H1 (cell line): ENCODE results near the gene LURAP1L. TPM values are rescaled to one million over a fixed set of nuclear protein-coding genes. Genes with fewer than 3 reads are reported as not detected.

ENCODE experiments used
- CTCF ChIA-PET: fragments of 300-600 bp; sonication (Branson Sonifier 250); formaldehyde crosslinking; loops from one replicate; lab custom pipeline; 2021; ENCODE audit not compliant: partially characterized antibody; lab: Charles Lee
- POLR2A ChIA-PET: fragments of 300-600 bp; sonication (Branson Sonifier 250); formaldehyde crosslinking; loops from one replicate; lab custom pipeline; 2021; ENCODE audit warnings: inconsistent platforms; ENCODE audit not compliant: partially characterized antibody; lab: Charles Lee
- DNase-seq, 2 experiments: peaks; one replicate each; pipeline versions ENCODE4 v3.0.0 to v3.0.0-alpha.2; 2010 to 2022; ENCODE audit warnings: low spot score in 2 of 2, low read depth in 1 of 2, mixed read lengths in 1 of 2
- FAIRE-seq: peaks from 2 replicates; lab custom pipeline; 2011; peaks lifted over from hg19 to GRCh38; lab: Jason Lieb, UNC
- H2AFZ ChIP-seq: 2 replicates; pipeline ENCODE4 v1.8.1; 2012; ENCODE audit warnings: low read length, inconsistent platforms
- H2AK5ac ChIP-seq: 2 replicates; pipeline ENCODE4 v1.6.1; 2013; ENCODE audit warnings: low read depth, low read length
- H2BK120ac ChIP-seq: replicated peaks from 2 replicates; pipeline ENCODE3; 2013; ENCODE audit warnings: low read depth, low read length, inconsistent platforms
- H2BK12ac ChIP-seq: 2 replicates; pipeline ENCODE4 v1.6.1; 2013; ENCODE audit warnings: low read depth, low read length
- H2BK15ac ChIP-seq: 2 replicates; pipeline ENCODE4 v1.6.1; 2013; ENCODE audit warnings: low read length
- H2BK20ac ChIP-seq: 2 replicates; pipeline ENCODE4 v1.6.1; 2013; ENCODE audit warnings: low read length
- H2BK5ac ChIP-seq: 2 replicates; pipeline ENCODE4 v1.6.1; 2013; ENCODE audit warnings: low read depth, low read length
- H3K14ac ChIP-seq: 2 replicates; pipeline ENCODE4 v1.6.1; 2013; ENCODE audit warnings: inconsistent platforms; ENCODE audit not compliant: insufficient read length
- H3K18ac ChIP-seq: 2 replicates; pipeline ENCODE4 v1.6.1; 2013; ENCODE audit warnings: low read length; ENCODE audit errors: extremely low read depth
- H3K23ac ChIP-seq: 2 replicates; pipeline ENCODE4 v1.6.1; 2013; ENCODE audit warnings: inconsistent platforms; ENCODE audit not compliant: insufficient read length
- H3K23me2 ChIP-seq: 2 replicates; pipeline ENCODE4 v1.6.1; 2013; ENCODE audit warnings: low read depth, low read length
- H3K27ac ChIP-seq: 2 replicates; pipeline ENCODE4 v1.6.1; 2011; ENCODE audit warnings: low read depth, low read length, inconsistent platforms
- H3K27me3 ChIP-seq, 4 experiments: replicated peaks in 1 of 4; 1 replicate in 1 of 4; 2 replicates in 3 of 4; pipeline versions ENCODE4 v1.6.1 to v1.8.1; 2011 to 2013; ENCODE audit warnings: low read length in 3 of 4, mild to moderate bottlenecking in 3 of 4, inconsistent platforms in 2 of 4, mixed read lengths in 2 of 4, moderate library complexity in 1 of 4; ENCODE audit not compliant: control insufficient read depth in 3 of 4, insufficient read depth in 3 of 4; ENCODE audit errors: extremely low read depth in 1 of 4
- H3K36me3 ChIP-seq, 4 experiments: 2 replicates each; pipeline versions ENCODE4 v1.6.1 to v1.8.1; 2011 to 2013; ENCODE audit warnings: mild to moderate bottlenecking in 4 of 4, low read length in 3 of 4, moderate library complexity in 2 of 4, control low read depth in 1 of 4, inconsistent platforms in 1 of 4; ENCODE audit not compliant: insufficient read depth in 4 of 4, control insufficient read depth in 2 of 4
- H3K4ac ChIP-seq: replicated peaks from 2 replicates; pipeline ENCODE3; 2013; ENCODE audit warnings: low read length, low read depth, mixed read lengths, inconsistent platforms; ENCODE audit not compliant: insufficient read length
- H3K4me1 ChIP-seq, 4 experiments: replicated peaks in 1 of 4; 1 replicate in 1 of 4; 2 replicates in 3 of 4; pipeline versions ENCODE4 v1.6.1 to v1.8.1; 2011 to 2013; ENCODE audit warnings: low read length in 3 of 4, inconsistent platforms in 2 of 4, mixed read lengths in 1 of 4; ENCODE audit not compliant: insufficient read depth in 4 of 4, control insufficient read depth in 3 of 4
- H3K4me2 ChIP-seq, 2 experiments: 2 replicates each; pipeline versions ENCODE4 v1.6.1 to v1.8.1; 2011 to 2013; ENCODE audit warnings: low read depth in 2 of 2, low read length in 2 of 2, control low read depth in 1 of 2, inconsistent platforms in 1 of 2, mild to moderate bottlenecking in 1 of 2; ENCODE audit not compliant: insufficient read depth in 1 of 2
- H3K4me3 ChIP-seq, 4 experiments: fragments of 200-600, 300-600 bp in 1 of 4; sonication (generic), shearing (Covaris generic), sonication (Bioruptor Twin) in 1 of 4; 2 replicates each; pipeline versions ENCODE4 v1.5.1 to v1.8.1; 2011 to 2016; ENCODE audit warnings: low read length in 4 of 4, low read depth in 3 of 4, control low read depth in 2 of 4, inconsistent platforms in 2 of 4, mild to moderate bottlenecking in 2 of 4, mixed read lengths in 1 of 4, moderate library complexity in 1 of 4; ENCODE audit not compliant: insufficient read depth in 2 of 4; ENCODE audit errors: extremely low read depth in 1 of 4
- H3K56ac ChIP-seq: replicated peaks from 2 replicates; pipeline ENCODE3; 2013; ENCODE audit warnings: low read depth, mild to moderate bottlenecking, mixed read lengths, low read length, inconsistent platforms; ENCODE audit not compliant: insufficient read length
- H3K79me1 ChIP-seq: 2 replicates; pipeline ENCODE4 v1.6.1; 2013; ENCODE audit warnings: low read depth, low read length, control low read depth
- H3K79me2 ChIP-seq, 2 experiments: 2 replicates each; pipeline versions ENCODE4 v1.6.1 to v1.8.1; 2012 to 2013; ENCODE audit warnings: low read length in 2 of 2, mild to moderate bottlenecking in 2 of 2, inconsistent platforms in 1 of 2; ENCODE audit not compliant: insufficient read depth in 2 of 2, control insufficient read depth in 1 of 2
- H3K9ac ChIP-seq, 4 experiments: replicated peaks in 1 of 4; 1 replicate in 1 of 4; 2 replicates in 3 of 4; pipeline versions ENCODE4 v1.6.1 to v1.8.1; 2011 to 2013; ENCODE audit warnings: low read depth in 3 of 4, low read length in 3 of 4, control low read depth in 2 of 4, mild to moderate bottlenecking in 2 of 4, moderate library complexity in 2 of 4, inconsistent platforms in 1 of 4; ENCODE audit errors: extremely low read depth in 1 of 4
- H3K9me3 ChIP-seq, 2 experiments: 2 replicates each; pipeline versions ENCODE4 v1.6.1 to v1.8.1; 2012 to 2013; ENCODE audit warnings: mild to moderate bottlenecking in 2 of 2, moderate library complexity in 2 of 2, control low read depth in 1 of 2, inconsistent platforms in 1 of 2, low read depth in 1 of 2, low read length in 1 of 2, mixed read lengths in 1 of 2; ENCODE audit not compliant: insufficient read depth in 2 of 2
- H4K20me1 ChIP-seq, 2 experiments: replicated peaks in 1 of 2; 2 replicates each; pipeline versions ENCODE3 to v1.8.1; 2011 to 2013; ENCODE audit warnings: inconsistent platforms in 2 of 2, low read length in 2 of 2, mild to moderate bottlenecking in 1 of 2; ENCODE audit not compliant: insufficient read depth in 2 of 2, control insufficient read depth in 1 of 2
- H4K5ac ChIP-seq: 2 replicates; pipeline ENCODE4 v1.6.1; 2013; ENCODE audit warnings: low read length, low read depth, mixed read lengths, inconsistent platforms; ENCODE audit not compliant: insufficient read length
- H4K8ac ChIP-seq: 2 replicates; pipeline ENCODE4 v1.8.0; 2013; ENCODE audit warnings: mild to moderate bottlenecking, moderate library complexity, low read length, inconsistent platforms; ENCODE audit not compliant: insufficient read depth; ENCODE audit errors: extremely low read depth
- H4K91ac ChIP-seq: replicated peaks from 2 replicates; pipeline ENCODE3; 2013; ENCODE audit warnings: low read length, mixed read lengths, inconsistent platforms; ENCODE audit not compliant: insufficient read length
- ATF3 ChIP-seq: IDR thresholded peaks from 2 replicates; pipeline ENCODE4 v1.6.1; 2011; ENCODE audit warnings: low read depth, mild to moderate bottlenecking, low read length; ENCODE audit not compliant: insufficient read depth
- BACH1 ChIP-seq: IDR thresholded peaks from 2 replicates; pipeline ENCODE4 v1.6.1; 2012; ENCODE audit warnings: low read length, improper control_type of control experiment
- CHD1 ChIP-seq: IDR thresholded peaks from 2 replicates; pipeline ENCODE4 v1.6.1; 2012; ENCODE audit warnings: low read depth, low read length, improper control_type of control experiment
- EP300 ChIP-seq, 2 experiments: IDR thresholded peaks; 1 replicate in 1 of 2; 2 replicates in 1 of 2; pipeline ENCODE4 v1.6.1; 2011 to 2012; ENCODE audit warnings: low read depth in 2 of 2, low read length in 2 of 2, mild to moderate bottlenecking in 2 of 2, borderline replicate concordance in 1 of 2, inconsistent platforms in 1 of 2, moderate library complexity in 1 of 2
- NANOG ChIP-seq: IDR thresholded peaks from 2 replicates; pipeline ENCODE4 v1.6.1; 2011; ENCODE audit warnings: low read length, low read depth, mild to moderate bottlenecking, inconsistent platforms; ENCODE audit not compliant: insufficient read depth, poor library complexity, severe bottlenecking
- NRF1 ChIP-seq: IDR thresholded peaks from 2 replicates; pipeline ENCODE4 v1.6.1; 2011; ENCODE audit warnings: mild to moderate bottlenecking, low read depth, low read length, improper control_type of control experiment
- PHF8 ChIP-seq: fragments of 200-600 bp; sonication (generic); conservative IDR thresholded peaks from 2 replicates; pipeline ENCODE4 v1.7.1; 2012; ENCODE audit warnings: low read depth, mild to moderate bottlenecking, inconsistent platforms, low read length, moderate library complexity
- RBBP5 ChIP-seq: IDR thresholded peaks from 2 replicates; pipeline ENCODE4 v1.7.1; 2012; ENCODE audit warnings: low read depth, mild to moderate bottlenecking, inconsistent platforms, low read length, moderate library complexity, borderline replicate concordance
- SIRT6 ChIP-seq: IDR thresholded peaks from one replicate; pipeline ENCODE4 v1.7.1; 2012; ENCODE audit warnings: low read length, inconsistent platforms
- SP1 ChIP-seq: IDR thresholded peaks from 2 replicates; pipeline ENCODE4 v1.6.1; 2011; ENCODE audit warnings: low read depth, low read length
- SP2 ChIP-seq: IDR thresholded peaks from 2 replicates; pipeline ENCODE4 v1.6.1; 2012; ENCODE audit warnings: mild to moderate bottlenecking, low read length, inconsistent platforms
- SRF ChIP-seq: IDR thresholded peaks from 2 replicates; pipeline ENCODE4 v1.6.1; 2011; ENCODE audit warnings: mild to moderate bottlenecking, low read depth, low read length, moderate library complexity
- TAF7 ChIP-seq: optimal IDR thresholded peaks from 2 replicates; pipeline ENCODE3; 2011; ENCODE audit warnings: low read depth, mild to moderate bottlenecking, inconsistent platforms, low read length, moderate library complexity, borderline replicate concordance
- TEAD4 ChIP-seq: IDR thresholded peaks from 2 replicates; pipeline ENCODE4 v1.6.1; 2012; ENCODE audit warnings: low read depth, low read length, inconsistent platforms, mixed read lengths
- polyA plus RNA-seq, 7 experiments: library from polyadenylated mRNA; depleted of rRNA in 3 of 7; stranded (reverse) in 5 of 7; unstranded in 2 of 7; fragments of >200 nt in 5 of 7; fragments of 200-250 nt in 2 of 7; gene quantifications; 1 replicate in 5 of 7; 2 replicates in 1 of 7; 4 replicates in 1 of 7; pipeline versions ENCODE4 v1.2.1 to v1.2.3, GENCODE V29; 2011 to 2013; ENCODE audit warnings: missing spikeins in 2 of 7, mixed read lengths in 2 of 7
- total RNA-seq: library from RNA; stranded (reverse); fragmentation: NEBNext Ultra II Directional; extraction: Animal tissue kit (Norgen Biotek cat#: 25700); gene quantifications from 2 replicates; pipeline ENCODE4 v1.2.1, GENCODE V29; 2021

Gene LURAP1L
- total and polyA plus RNA-seq, 2 of the 8 experiments (the other 6 are each of a cell fraction or from before 2014, with no cell fraction given): 0.63 to 1.2 TPM

- Histone ChIP-seq H2BK20ac (no peak overlapping the region), H2BK12ac (no peak overlapping the region), H3K23me2 (no peaks in the 10 kb centered on the region), H3K79me1 (no peaks in the 10 kb centered on the region), H3K56ac (no peak overlapping the region), H3K79me2 (no peaks in the 10 kb centered on the region), H2BK5ac (no peak overlapping the region), H2BK15ac (no peak overlapping the region), H2BK120ac (no peak overlapping the region), H3K4me2 (no peak overlapping the region), H3K4ac (no peak overlapping the region), H3K9ac (no peak overlapping the region), H4K91ac (no peak overlapping the region), H3K27ac (no peak overlapping the region), H4K5ac (no peak overlapping the region), H4K8ac (no peak overlapping the region), H3K14ac (no peak overlapping the region), H2AK5ac (no peak overlapping the region), H3K27me3 (no peaks in the 10 kb centered on the region), H3K23ac (no peak overlapping the region), H3K4me1 (no peaks in the 10 kb centered on the region), H3K9me3 (peaks cover 0 to 4% of the 10 kb centered on the region in 2 experiments; a peak in 2 of 4 replicates), H3K18ac (no peak overlapping the region), H3K36me3 (no peaks in the 10 kb centered on the region), H4K20me1 (no peaks in the 10 kb centered on the region), H3K4me3 (no peak overlapping the region), H2AFZ (no peak overlapping the region)
- no peak for DNase-seq
- ChIA-PET CTCF (no interaction called here), POLR2A (no interaction called here)
- no peak for FAIRE-seq
- TF ChIP-seq NRF1 (no peak), SP2 (no peak), TAF7 (no peak), TEAD4 (no peak), SP1 (no peak), NANOG (no peak), BACH1 (no peak), ATF3 (no peak), CHD1 (no peak), PHF8 (no peak), SIRT6 (no peak), EP300 (IDR thresholded peaks at IDR 0.05; ENCODE audit: borderline replicate concordance in 1 of 2, low read depth in 2 of 2, low read length in 2 of 2) (no peak), SRF (no peak), RBBP5 (no peak)
Observed at GRCh38 chr9:12739014-12739652, 35.7 kb upstream of the LURAP1L start.
